Upper lobe of right lung (tissue), 1 donor: ENCODE data around the gene TJP3. TPM values are rescaled to one million over a fixed set of nuclear protein-coding genes. Genes with fewer than 3 reads are reported as not detected.
A peak's percentile ranks its signal among the peaks of the same experiment; 100 is the strongest.

Experiments
- ATAC-seq: fragments of 200-7000 bp; cut with Tn5 transposase; one replicate; pipeline ENCODE4 v1.9.1; 2020; ENCODE audit warnings: mild to moderate bottlenecking, moderate library complexity
- DNase-seq: peaks from one replicate; pipeline ENCODE4 v3.0.0-alpha.2; 2020
- H3K27ac ChIP-seq: fragments of 200-600 bp; one replicate; pipeline ENCODE4 v1.8.0; 2022
- H3K27me3 ChIP-seq: fragments of 200-600 bp; one replicate; pipeline ENCODE4 v1.8.0; 2022; ENCODE audit warnings: mild to moderate bottlenecking
- H3K36me3 ChIP-seq: fragments of 200-600 bp; one replicate; pipeline ENCODE4 v1.8.0; 2022
- H3K4me1 ChIP-seq: fragments of 200-600 bp; one replicate; pipeline ENCODE4 v1.8.0; 2022
- H3K4me3 ChIP-seq: fragments of 200-600 bp; one replicate; pipeline ENCODE4 v1.8.0; 2022; ENCODE audit warnings: mild to moderate bottlenecking
- H3K9me3 ChIP-seq: fragments of 200-600 bp; one replicate; pipeline ENCODE4 v1.8.0; 2022
- intact Hi-C: fragments of 100-400 bp; cut with DNase I; formaldehyde crosslinking; loops from one replicate; pipeline ENCODE4 v1.11.0; 2022
- total RNA-seq: library from RNA; stranded (reverse); fragmentation: NEBNext Ultra II Directional; extraction: Animal tissue kit (Norgen Biotek cat#: 25700); gene quantifications from one replicate; pipeline ENCODE4 v1.2.1, GENCODE V29; 2021
- TF ChIP-seq, protein P1 (sequence below): fragments of 200-600 bp; IDR thresholded peaks from one replicate; pipeline ENCODE4 v1.8.0; 2022; ENCODE audit warnings: antibody characterized with exemption
- donor health status: DM: no; HTN: yes; CAD: no; lungs with severe emphysema.

The TJP3 gene
- total RNA-seq, 1 donor from 2014 or later, result 23.0 TPM

DNA sequence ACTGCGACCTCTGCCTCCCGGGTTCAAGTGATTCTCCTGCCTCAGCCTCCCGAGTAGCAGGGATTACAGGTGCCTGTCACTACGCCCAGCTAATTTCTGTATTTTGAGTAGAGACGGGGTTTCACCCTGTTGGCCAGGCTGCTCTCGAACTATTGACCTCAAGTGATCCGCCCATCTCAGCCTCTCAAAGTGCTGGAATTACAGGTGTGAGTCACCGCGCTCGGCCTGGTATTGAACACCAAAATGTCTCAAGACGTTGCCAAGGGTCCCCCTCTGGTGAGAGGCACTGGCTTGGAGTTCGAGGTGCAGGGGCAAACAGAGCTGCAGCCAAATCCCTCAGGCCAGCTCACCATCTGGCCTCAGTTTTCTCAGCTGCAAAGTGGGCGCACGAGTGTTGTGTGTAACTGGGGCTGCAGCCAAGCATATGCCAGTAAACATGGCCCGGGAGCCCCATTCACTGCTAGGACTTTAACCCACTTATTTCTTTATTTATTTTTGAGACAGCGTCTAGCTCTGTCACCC, 8.0 kb downstream of the TJP3 start:
- Histone ChIP-seq H3K27me3 (peaks cover 15% of the 10 kb centered on the region), H3K27ac (no peak overlapping the region), H3K4me3 (no peak overlapping the region), H3K36me3 (no peaks in the 10 kb centered on the region), H3K4me1 (peaks cover 18% of the 10 kb centered on the region), H3K9me3 (no peaks in the 10 kb centered on the region)
- DNase-seq (no peak), ATAC-seq (no peak)
- intact Hi-C loops, result no loop called here
- TF ChIP-seq, protein P1, sequence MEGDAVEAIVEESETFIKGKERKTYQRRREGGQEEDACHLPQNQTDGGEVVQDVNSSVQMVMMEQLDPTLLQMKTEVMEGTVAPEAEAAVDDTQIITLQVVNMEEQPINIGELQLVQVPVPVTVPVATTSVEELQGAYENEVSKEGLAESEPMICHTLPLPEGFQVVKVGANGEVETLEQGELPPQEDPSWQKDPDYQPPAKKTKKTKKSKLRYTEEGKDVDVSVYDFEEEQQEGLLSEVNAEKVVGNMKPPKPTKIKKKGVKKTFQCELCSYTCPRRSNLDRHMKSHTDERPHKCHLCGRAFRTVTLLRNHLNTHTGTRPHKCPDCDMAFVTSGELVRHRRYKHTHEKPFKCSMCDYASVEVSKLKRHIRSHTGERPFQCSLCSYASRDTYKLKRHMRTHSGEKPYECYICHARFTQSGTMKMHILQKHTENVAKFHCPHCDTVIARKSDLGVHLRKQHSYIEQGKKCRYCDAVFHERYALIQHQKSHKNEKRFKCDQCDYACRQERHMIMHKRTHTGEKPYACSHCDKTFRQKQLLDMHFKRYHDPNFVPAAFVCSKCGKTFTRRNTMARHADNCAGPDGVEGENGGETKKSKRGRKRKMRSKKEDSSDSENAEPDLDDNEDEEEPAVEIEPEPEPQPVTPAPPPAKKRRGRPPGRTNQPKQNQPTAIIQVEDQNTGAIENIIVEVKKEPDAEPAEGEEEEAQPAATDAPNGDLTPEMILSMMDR, result no peak

- TF ChIP-seq, protein P1, result no peak
Observed at GRCh38 chr19:3719868-3720267, 11.7 kb downstream of the TJP3 start.

GRCh38 chr19:3720349-3720917, 12.2 kb downstream of the TJP3 start:
- ATAC-seq (no peak), DNase-seq (no peak)
- H3K27me3 ChIP-seq, result peaks cover 27% of the 10 kb centered on the region
- H3K4me1 ChIP-seq, result peaks cover 23% of the 10 kb centered on the region
- TF ChIP-seq, protein P1, result no peak
- no peaks in the 10 kb centered on the region for H3K9me3 ChIP-seq
- intact Hi-C loops, result no loop called here
- no peak overlapping the region for H3K27ac ChIP-seq
- no peaks in the 10 kb centered on the region for H3K36me3 ChIP-seq
- no peak overlapping the region for H3K4me3 ChIP-seq

More at GRCh38 chr19:3719868-3720267, 11.7 kb downstream of the TJP3 start:
- H3K36me3 ChIP-seq, result no peaks in the 10 kb centered on the region
- ATAC-seq, result no peak
- peaks cover 23% of the 10 kb centered on the region for H3K4me1 ChIP-seq
- peaks cover 27% of the 10 kb centered on the region for H3K27me3 ChIP-seq
- intact Hi-C loops, result no loop called here
- no peaks in the 10 kb centered on the region for H3K9me3 ChIP-seq
- DNase-seq, result no peak
- H3K27ac ChIP-seq, result no peak overlapping the region
- H3K4me3 ChIP-seq, result no peak overlapping the region

DNA sequence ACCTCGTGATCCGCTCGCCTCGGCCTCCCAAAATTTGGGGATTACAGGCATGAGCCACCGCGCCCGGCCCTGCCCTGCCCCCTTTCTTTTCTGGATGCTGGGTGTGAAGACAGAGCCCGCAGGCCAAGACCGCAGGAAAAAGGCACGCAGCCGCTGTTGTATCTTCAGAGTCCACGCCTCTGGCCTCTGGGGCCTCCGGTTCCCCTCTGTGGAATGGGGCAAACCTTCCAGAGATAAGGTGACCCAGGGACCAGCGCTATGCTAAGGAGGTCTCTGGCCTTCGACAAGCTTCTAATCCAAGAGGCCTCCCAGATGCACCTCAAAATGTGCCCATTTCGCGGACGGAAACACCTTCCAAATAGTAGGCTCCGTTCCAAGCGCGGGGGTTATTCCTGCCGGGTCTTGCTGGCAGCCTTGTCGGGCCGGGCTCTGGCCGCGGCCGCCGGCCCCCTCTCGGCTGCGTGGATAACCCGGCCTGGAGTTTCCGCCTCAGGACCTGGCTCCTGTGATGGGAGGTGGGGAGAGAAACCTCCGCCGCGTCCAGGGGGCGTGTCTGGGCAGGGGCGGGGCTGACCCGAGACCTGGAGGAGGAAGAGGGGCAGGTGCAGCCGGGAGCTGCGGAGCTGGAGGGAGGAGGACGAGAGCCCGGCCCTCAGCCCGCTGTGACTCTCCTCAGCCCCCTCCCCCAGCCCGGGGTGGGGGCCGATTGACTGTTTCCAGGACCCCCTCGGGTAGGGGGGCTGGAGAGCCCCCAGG, 13.1 kb downstream of the TJP3 start:
- H3K27ac ChIP-seq, result no peak overlapping the region
- H3K9me3 ChIP-seq, result no peaks in the 10 kb centered on the region
- H3K27me3 ChIP-seq, result peaks cover 27% of the 10 kb centered on the region
- DNase-seq, result peak; percentile 95
- peaks cover 23% of the 10 kb centered on the region for H3K4me1 ChIP-seq
- no peaks in the 10 kb centered on the region for H3K36me3 ChIP-seq
- intact Hi-C loops, result no loop called here
- ATAC-seq, result peak; percentile 94
- TF ChIP-seq, protein P1, result no peak
- H3K4me3 ChIP-seq, result peak overlapping the region; percentile 40

- H3K4me1 ChIP-seq, result peaks cover 23% of the 10 kb centered on the region
- intact Hi-C loops, result no loop called here
- H3K27ac ChIP-seq, result no peak overlapping the region
- DNase-seq (no peak), ATAC-seq (no peak)
- H3K27me3 ChIP-seq, result peaks cover 27% of the 10 kb centered on the region
- H3K4me3 ChIP-seq, result peak overlapping the region; percentile 40
- no peaks in the 10 kb centered on the region for H3K36me3 ChIP-seq
- H3K9me3 ChIP-seq, result no peaks in the 10 kb centered on the region
- TF ChIP-seq, protein P1, result no peak
Observed at GRCh38 chr19:3721887-3722442, 13.8 kb downstream of the TJP3 start.
